ENCODE results near the gene UBA6.

Gene UBA6

GRCh38 chr4:67571975-67572374 is 129.0 kb downstream of the UBA6 start:
- in situ Hi-C loops (cut with MboI; ENCODE audit: low sequenced_read_pairs, unreplicated experiment) = no loop called here
- no peak for TF ChIP-seq CTCF (IDR thresholded peaks at IDR 0.05; ENCODE audit: borderline replicate concordance, control extremely low read depth, extremely low read depth, insufficient read depth, missing control alignments)
- DNase-seq (ENCODE audit: low spot score) = no peak

DNA sequence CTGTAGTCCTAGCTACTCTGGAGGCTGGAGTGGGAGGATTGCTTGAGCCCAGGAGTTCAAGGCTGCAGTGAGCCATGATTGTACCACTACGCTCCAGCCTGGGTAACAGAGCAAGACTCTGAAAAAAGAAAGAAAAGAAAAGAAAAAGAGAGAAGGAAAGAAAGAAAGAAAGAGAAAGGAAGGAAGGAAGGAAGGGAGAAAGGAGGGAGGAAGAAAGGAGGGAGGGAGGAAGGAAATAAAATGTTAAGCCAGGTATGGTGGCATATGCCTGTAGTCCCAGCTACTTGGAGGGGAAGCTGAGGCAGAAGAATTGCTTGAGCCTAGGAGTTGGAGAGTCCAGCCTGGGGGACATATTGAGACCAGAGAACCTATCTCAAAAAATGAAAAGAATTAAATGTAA is 130.4 kb downstream of the UBA6 start:
- DNase-seq (ENCODE audit: low spot score) = no peak
- no peak for TF ChIP-seq CTCF (IDR thresholded peaks at IDR 0.05; ENCODE audit: borderline replicate concordance, control extremely low read depth, extremely low read depth, insufficient read depth, missing control alignments)
- in situ Hi-C loops (cut with MboI; ENCODE audit: low sequenced_read_pairs, unreplicated experiment) = no loop called here

GRCh38 chr4:67568820-67569219 is 132.1 kb downstream of the UBA6 start:
- in situ Hi-C loops (cut with MboI; ENCODE audit: low sequenced_read_pairs, unreplicated experiment) = no loop called here
- no peak for DNase-seq (ENCODE audit: low spot score)
- TF ChIP-seq CTCF (IDR thresholded peaks at IDR 0.05; ENCODE audit: borderline replicate concordance, control extremely low read depth, extremely low read depth, insufficient read depth, missing control alignments) = no peak

- in situ Hi-C loops (cut with MboI; ENCODE audit: low sequenced_read_pairs, unreplicated experiment) = no loop called here
- TF ChIP-seq CTCF (IDR thresholded peaks at IDR 0.05; ENCODE audit: borderline replicate concordance, control extremely low read depth, extremely low read depth, insufficient read depth, missing control alignments) = no peak
- DNase-seq (ENCODE audit: low spot score) = no peak
Observed at GRCh38 chr4:67566335-67566734, 134.6 kb downstream of the UBA6 start.

DNA sequence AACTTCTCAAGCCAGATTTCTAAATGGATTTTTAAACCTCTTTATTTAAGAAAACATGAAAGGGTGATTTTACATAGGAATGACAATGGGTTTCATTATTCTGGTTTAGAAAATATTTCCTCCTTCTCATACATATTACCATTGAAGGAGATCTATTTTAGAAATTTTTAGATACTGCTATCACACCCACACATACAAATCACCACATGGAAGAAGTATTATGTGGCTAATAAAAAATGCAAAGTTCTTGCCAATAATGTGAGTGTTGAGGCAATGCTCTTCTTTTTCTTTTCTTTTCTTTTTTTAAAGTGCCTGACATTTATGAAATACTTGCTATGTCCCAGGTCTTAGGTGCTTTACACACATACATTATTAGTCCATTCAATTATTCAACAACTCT is 135.7 kb downstream of the UBA6 start:
- no peak for DNase-seq (ENCODE audit: low spot score)
- in situ Hi-C loops (cut with MboI; ENCODE audit: low sequenced_read_pairs, unreplicated experiment) = no loop called here

More for the DNA sequence above, 135.7 kb downstream of the UBA6 start:
- no peak for TF ChIP-seq CTCF (IDR thresholded peaks at IDR 0.05; ENCODE audit: borderline replicate concordance, control extremely low read depth, extremely low read depth, insufficient read depth, missing control alignments)

Measured in GM13976 (cell line).